A673 (cell line): ENCODE results near the gene CENPT. TPM values are rescaled to one million over a fixed set of nuclear protein-coding genes. Genes with fewer than 3 reads are reported as not detected.

Experiments used
- BruUV-seq: library from RNA; stranded (reverse); fragments of 400-500 nt; replicated peaks from 2 replicates; lab custom pipeline; 2021; lab: Mats Ljungman, UMichigan
- CTCF ChIA-PET: fragments of 300-600 bp; sonication (Branson Sonifier 250); formaldehyde crosslinking; loops from one replicate; lab custom pipeline; 2022; ENCODE audit warnings: antibody characterized with exemption; lab: Charles Lee
- POLR2A ChIA-PET: fragments of 300-600 bp; sonication (Branson Sonifier 250); formaldehyde crosslinking; loops from one replicate; lab custom pipeline; 2022; ENCODE audit warnings: antibody characterized with exemption; ENCODE audit not compliant: low non-redundant PET; lab: Charles Lee
- DNase-seq: peaks from one replicate; pipeline ENCODE4 v3.0.0-alpha.2; 2015; ENCODE audit warnings: low spot score
- H3K27ac ChIP-seq: fragments of 200-600 bp; sonication (generic); 2 replicates; pipeline ENCODE4 v1.5.1; 2016; ENCODE audit warnings: mixed run types, low read depth, mild to moderate bottlenecking, mixed read lengths, antibody characterized with exemption, low read length; ENCODE audit not compliant: poor library complexity, severe bottlenecking
- H3K27me3 ChIP-seq: fragments of 200-600 bp; sonication (generic); replicated peaks from 2 replicates; pipeline ENCODE4 v1.6.1; 2017; ENCODE audit warnings: mixed run types, low read depth, mild to moderate bottlenecking, mixed read lengths, antibody characterized with exemption, low read length; ENCODE audit not compliant: insufficient read depth, poor library complexity
- H3K36me3 ChIP-seq: fragments of 200-600 bp; sonication (generic); 2 replicates; pipeline ENCODE4 v1.6.1; 2016; ENCODE audit warnings: mixed run types, mild to moderate bottlenecking, mixed read lengths, antibody characterized with exemption, low read length; ENCODE audit not compliant: insufficient read depth, poor library complexity, severe bottlenecking
- H3K4me1 ChIP-seq: fragments of 200-600 bp; sonication (generic); 2 replicates; pipeline ENCODE4 v1.6.1; 2017; ENCODE audit warnings: mixed run types, mild to moderate bottlenecking, mixed read lengths, antibody characterized with exemption, low read length; ENCODE audit not compliant: insufficient read depth, poor library complexity, severe bottlenecking
- H3K4me3 ChIP-seq: fragments of 200-600 bp; sonication (generic); 2 replicates; pipeline ENCODE4 v1.5.1; 2016; ENCODE audit warnings: low read depth, mixed run types, mild to moderate bottlenecking, mixed read lengths, low read length; ENCODE audit not compliant: poor library complexity, severe bottlenecking
- H3K9me3 ChIP-seq: fragments of 200-600 bp; sonication (generic); 2 replicates; pipeline ENCODE4 v1.6.1; 2016; ENCODE audit warnings: mixed run types, low read depth, mild to moderate bottlenecking, mixed read lengths, antibody characterized with exemption, low read length; ENCODE audit not compliant: poor library complexity, severe bottlenecking
- CTCF ChIP-seq: fragments of 300-800, 200-600 bp; sonication (generic); conservative IDR thresholded peaks from 2 replicates; pipeline ENCODE4 v1.5.1; 2017; ENCODE audit warnings: low read depth, mild to moderate bottlenecking, antibody characterized with exemption, low read length, moderate library complexity, mixed read lengths
- EZH2 ChIP-seq: fragments of 200-600 bp; sonication (generic); IDR thresholded peaks from 2 replicates; pipeline ENCODE4 v1.6.1; 2017; ENCODE audit warnings: borderline replicate concordance, low read depth, mild to moderate bottlenecking, mixed read lengths, antibody characterized with exemption, low read length; ENCODE audit not compliant: poor library complexity, severe bottlenecking
- intact Hi-C: fragments of 100-400 bp; cut with micrococcal nuclease; formaldehyde crosslinking; loops from one replicate; pipeline ENCODE4 v1.10.0; 2022; ENCODE audit not compliant: unreplicated experiment
- total RNA-seq: library from RNA; stranded (reverse); gene quantifications from 2 replicates; pipeline ENCODE4 v1.2.3, GENCODE V29; 2021

Gene CENPT
- total RNA-seq, 1 experiment from 2014 or later = 52.9 TPM

GRCh38 chr16:67790071-67790470 is 57.4 kb downstream of the CENPT start:
- POLR2A ChIA-PET = no interaction called here
- TF ChIP-seq CTCF (no peak), EZH2 (no peak)
- no TSS peak for BruUV-seq

GRCh38 chr16:67786491-67786890 is 61.0 kb downstream of the CENPT start:
- H3K9me3 ChIP-seq = no peaks in the 10 kb centered on the region
- POLR2A ChIA-PET = interaction anchor here (0.7 kb wide), 1 partner anchor 116 kb away, joined by 7 read pairs; no protein-coding TSS in a partner anchor
- no peak for DNase-seq
- CTCF ChIA-PET = no interaction called here
- H3K36me3 ChIP-seq = no peaks in the 10 kb centered on the region
- TF ChIP-seq CTCF (no peak), EZH2 (no peak)
- intact Hi-C loops = no loop called here
- no peak overlapping the region for H3K27ac ChIP-seq
- H3K4me3 ChIP-seq = no peak overlapping the region
- no TSS peak for BruUV-seq
- H3K4me1 ChIP-seq = no peaks in the 10 kb centered on the region
- H3K27me3 ChIP-seq = no peaks in the 10 kb centered on the region

More at GRCh38 chr16:67790071-67790470, 57.4 kb downstream of the CENPT start:
- no peak for DNase-seq
- H3K4me3 ChIP-seq = no peak overlapping the region
- H3K36me3 ChIP-seq = no peaks in the 10 kb centered on the region
- no peaks in the 10 kb centered on the region for H3K4me1 ChIP-seq
- no peaks in the 10 kb centered on the region for H3K9me3 ChIP-seq
- CTCF ChIA-PET = no interaction called here
- no peak overlapping the region for H3K27ac ChIP-seq
- intact Hi-C loops = no loop called here
- H3K27me3 ChIP-seq = no peaks in the 10 kb centered on the region

GRCh38 chr16:67783353-67783725 is 64.2 kb downstream of the CENPT start:
- Histone ChIP-seq H3K27ac (no peak overlapping the region), H3K4me3 (no peak overlapping the region), H3K4me1 (no peaks in the 10 kb centered on the region), H3K36me3 (no peaks in the 10 kb centered on the region), H3K27me3 (no peaks in the 10 kb centered on the region), H3K9me3 (no peaks in the 10 kb centered on the region)
- ChIA-PET POLR2A (interaction anchor here (0.7 kb wide), 1 partner anchor 125 kb away, joined by 12 read pairs; no protein-coding TSS in a partner anchor), CTCF (no interaction called here)
- intact Hi-C loops = no loop called here
- DNase-seq = no peak
- TF ChIP-seq CTCF (no peak), EZH2 (no peak)
- no TSS peak for BruUV-seq
